Mammary epithelial cell (primary cell): ENCODE results near the gene LPAR5.

Experiments
- CTCF ChIP-seq, 2 donors: IDR thresholded peaks in 1 of 2; conservative IDR thresholded peaks in 1 of 2; 2 replicates each; pipeline ENCODE4 v1.5.1; 2011 to 2012; ENCODE audit warnings: inconsistent platforms in 2 of 2, low read length in 2 of 2, mild to moderate bottlenecking in 2 of 2, control low read depth in 1 of 2, low read depth in 1 of 2; ENCODE audit not compliant: insufficient read depth in 1 of 2; ENCODE audit errors: extremely low read depth in 1 of 2
- EZH2 ChIP-seq: IDR thresholded peaks from 2 replicates; pipeline ENCODE4 v1.6.1; 2012; ENCODE audit warnings: low read length, inconsistent platforms, borderline replicate concordance

GRCh38 chr12:6652391-6652790 lies 16.6 kb upstream of the LPAR5 start:
- TF ChIP-seq CTCF (conservative IDR thresholded peaks at IDR 0.05 in 1 of 2, IDR thresholded peaks at IDR 0.05 in 1 of 2; ENCODE audit: extremely low read depth in 1 of 2, insufficient read depth in 1 of 2, low read depth in 1 of 2, low read length in 2 of 2) = no peak
- no peak for TF ChIP-seq EZH2
